Activated CD8-positive, alpha-beta memory T cell treated with anti-CD3 and anti-CD28 coated beads, Interleukin-2, amount 50 U/mL, for 1 hour (primary cell): Measurements from ENCODE around the gene IRX1.

ENCODE experiments used
- DNase-seq: peaks from one replicate; pipeline ENCODE4 v3.0.0-alpha.2; 2020; ENCODE audit errors: extremely low read depth

IRX1 gene

DNA sequence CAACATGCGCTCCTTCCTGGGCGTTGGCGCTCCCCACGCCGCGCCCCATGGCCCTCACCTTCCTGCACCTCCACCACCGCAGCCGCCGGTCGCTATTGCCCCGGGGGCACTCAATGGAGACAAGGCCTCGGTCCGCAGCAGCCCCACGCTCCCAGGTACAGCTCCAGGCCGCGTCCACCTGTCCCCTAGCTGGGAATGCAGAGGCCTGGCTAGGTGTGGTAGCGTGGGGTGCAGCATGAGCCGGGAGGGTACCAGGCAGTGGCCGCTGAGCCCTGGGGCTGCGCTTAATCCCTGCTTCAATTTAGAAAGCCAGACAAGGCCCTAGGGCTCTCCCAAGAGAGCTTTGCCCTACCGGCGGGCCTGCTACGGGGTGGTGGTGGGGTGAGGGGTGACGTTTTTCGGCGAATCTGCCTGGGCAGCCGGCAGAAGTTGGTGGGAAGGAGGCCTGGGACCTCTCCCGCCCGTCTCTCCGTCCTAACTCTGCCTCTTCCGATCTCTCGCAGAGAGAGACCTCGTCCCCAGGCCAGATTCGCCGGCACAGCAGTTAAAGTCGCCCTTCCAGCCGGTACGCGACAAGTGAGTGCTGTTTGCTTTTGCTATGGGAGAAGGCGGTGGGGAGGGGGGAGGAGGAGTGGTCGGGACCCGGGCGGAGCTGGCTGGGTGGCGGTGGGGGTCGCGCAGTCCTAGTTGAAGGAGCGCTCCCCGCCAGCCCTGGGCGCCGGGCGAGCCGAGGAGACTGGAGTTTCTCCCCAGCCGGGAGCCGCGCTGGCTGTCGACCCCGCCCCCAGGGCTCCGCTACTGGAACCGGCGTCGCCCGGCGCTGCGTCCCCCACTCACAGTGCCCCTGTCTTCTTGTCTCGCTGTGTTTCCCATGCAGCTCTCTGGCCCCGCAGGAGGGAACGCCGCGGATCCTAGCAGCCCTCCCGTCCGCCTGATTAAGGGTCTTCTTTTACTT is 4.8 kb downstream of the IRX1 start:
- DNase-seq: no peak

DNA sequence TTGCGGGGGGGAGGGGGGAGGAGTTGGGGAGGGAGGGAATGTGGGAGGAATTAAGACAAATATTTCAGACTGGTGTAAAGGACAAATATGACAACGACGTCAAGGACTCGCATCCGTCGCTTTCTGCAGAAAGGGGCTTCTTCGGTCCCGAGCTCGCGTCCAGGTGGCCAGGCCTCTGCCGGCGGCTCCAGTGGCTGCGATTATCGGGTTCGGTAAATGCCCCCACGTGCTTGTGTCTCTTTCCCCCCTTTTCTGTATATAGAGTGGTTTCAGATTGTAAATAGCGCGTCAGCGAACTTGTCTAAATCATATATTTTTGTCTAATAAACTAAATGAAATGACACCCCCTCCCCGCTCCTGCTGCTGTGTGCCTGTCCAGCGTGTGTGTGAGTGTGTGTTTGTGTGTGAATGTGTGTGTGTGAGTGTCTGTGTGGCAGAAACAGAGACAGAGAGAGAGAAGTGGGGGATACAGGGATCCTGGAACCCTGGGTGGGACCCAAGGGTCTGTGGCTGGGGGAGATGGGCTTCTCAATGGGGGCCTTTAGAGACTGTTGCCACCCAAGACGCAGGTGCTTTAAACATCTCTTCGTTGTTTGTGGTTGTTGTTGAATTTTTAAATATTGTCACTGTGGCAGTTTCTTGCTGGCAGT is 5.6 kb downstream of the IRX1 start:
- DNase-seq: no peak

DNA sequence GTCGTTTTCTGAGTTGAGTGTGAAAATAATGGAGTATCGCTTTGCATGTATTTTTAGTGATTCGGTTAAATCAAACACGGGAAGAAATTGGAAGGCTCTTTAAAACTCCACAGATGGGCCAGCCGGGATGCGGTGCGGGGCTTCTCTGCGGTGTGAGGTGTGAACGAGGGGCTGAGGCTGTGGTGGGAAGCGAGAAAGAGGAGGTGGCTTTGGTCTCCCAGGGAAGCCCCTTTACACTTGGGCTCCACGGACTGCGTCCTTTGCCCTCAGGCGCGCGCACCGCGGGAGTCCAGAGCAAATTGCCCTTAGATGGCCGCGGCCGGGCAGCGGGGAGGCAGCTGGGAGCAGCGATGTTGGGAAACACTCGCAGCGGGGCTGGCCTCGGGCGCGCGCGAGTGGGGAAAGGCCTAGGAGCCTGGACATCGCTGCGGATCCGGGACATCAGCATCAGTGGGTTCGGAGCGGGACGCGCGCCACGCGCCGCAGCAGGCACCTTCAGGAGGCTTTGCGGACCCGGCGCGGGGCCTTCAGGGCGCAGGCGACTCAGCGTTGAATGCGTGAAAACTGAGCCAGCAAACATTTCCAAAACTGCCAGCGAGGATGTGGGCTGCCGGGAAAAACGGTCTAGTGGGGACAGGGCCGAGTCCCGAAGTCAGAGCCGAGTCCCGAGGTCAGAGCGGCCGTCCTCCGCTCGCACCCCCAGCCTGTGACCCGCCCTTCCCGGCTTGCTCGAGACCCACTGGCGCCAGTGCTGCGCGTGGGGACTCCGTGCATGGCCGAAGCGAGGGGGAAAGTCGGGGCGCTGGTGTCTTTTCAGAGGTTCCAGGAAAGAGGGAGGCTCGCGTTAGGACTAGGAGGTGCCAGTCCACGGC is 6.5 kb downstream of the IRX1 start:
- no peak for DNase-seq

DNA sequence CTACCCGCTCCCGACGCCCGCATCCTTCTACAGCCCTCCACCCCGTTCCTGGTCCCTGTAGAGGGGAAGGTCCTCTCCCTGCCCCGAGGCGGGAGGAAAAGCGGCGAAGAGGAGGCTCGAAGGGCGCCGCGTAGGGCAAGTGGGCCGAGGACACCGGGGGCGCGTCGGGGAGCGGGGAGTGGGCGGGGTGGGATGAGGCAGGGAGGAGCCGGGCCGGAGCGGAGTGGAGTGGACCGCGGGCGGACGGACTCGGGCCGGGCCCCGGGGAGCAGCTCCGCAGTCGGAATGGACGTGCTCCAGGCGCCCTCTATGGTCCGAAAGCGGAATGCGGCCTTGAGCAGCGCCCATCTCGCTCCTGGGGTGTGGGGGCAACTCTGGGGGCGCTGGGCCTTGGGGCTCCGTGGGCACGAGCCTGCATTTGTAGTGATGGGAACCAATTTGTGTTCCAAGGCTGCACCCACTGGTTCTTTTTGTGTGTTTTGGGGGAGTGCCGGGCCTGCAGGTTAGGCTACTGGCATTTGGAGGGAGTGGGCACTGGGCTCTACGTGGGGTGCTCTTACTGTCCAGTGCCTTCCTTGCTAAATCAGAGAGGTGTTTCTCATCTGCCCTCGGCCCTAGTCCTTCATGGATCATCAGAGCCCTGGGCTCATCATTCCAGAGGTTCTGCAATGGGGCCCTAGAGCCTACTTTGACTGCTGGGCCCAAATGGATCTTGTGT is 7.3 kb downstream of the IRX1 start:
- no peak for DNase-seq

DNA sequence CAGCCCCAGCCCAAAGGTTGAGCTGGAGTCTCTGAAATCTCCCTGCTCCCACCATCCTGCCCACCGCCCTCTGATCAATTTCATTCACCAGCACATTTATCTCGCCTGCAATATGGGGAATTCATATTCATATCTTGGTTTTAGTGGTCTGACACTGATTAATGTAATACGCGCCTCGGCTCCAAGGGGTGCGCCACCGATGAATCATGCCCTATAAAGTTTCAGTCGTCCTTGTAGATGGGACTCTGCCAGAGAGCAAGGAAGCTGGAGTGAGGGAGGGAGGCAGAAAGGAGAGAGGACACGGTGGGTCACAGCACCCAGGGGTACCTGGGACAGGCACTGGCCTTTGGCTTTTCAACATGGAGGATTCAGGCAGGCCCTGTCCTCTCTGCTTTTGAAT is 8.9 kb downstream of the IRX1 start:
- DNase-seq: no peak

DNA sequence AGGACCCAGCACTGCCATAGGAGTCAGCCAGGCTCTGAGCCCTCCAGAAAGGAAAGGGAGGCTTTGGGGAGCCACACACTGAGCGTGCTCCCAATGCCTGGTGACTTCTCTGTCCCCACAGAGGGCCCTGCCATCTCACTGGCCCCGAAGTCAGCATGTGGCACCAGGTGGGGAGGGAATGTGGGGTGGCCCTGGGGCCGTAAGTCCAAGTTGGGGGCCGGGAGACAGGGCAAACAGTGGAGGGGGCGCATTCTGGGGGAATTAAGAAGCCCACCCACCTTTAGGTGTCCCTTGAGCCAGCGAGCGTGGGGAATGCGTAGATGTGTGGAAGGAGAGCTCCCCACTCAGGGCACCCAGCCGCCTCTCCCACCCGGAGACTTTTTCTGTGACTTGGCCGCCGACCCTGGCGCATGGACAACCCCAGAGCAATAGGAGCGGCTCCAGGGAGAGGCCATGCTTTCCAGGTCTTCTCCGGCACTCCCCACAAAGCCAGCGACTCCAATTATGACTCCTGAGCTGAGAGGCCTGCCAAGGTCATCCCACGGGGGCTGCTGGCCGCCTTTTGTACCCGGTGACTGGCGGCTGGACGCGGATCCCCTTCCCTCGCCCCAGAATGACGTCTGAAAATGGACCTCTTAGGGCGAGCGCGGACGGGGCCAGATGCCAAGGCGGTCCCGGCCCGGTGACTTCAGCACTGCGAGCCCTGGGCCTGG is 9.8 kb downstream of the IRX1 start:
- no peak for DNase-seq

DNA sequence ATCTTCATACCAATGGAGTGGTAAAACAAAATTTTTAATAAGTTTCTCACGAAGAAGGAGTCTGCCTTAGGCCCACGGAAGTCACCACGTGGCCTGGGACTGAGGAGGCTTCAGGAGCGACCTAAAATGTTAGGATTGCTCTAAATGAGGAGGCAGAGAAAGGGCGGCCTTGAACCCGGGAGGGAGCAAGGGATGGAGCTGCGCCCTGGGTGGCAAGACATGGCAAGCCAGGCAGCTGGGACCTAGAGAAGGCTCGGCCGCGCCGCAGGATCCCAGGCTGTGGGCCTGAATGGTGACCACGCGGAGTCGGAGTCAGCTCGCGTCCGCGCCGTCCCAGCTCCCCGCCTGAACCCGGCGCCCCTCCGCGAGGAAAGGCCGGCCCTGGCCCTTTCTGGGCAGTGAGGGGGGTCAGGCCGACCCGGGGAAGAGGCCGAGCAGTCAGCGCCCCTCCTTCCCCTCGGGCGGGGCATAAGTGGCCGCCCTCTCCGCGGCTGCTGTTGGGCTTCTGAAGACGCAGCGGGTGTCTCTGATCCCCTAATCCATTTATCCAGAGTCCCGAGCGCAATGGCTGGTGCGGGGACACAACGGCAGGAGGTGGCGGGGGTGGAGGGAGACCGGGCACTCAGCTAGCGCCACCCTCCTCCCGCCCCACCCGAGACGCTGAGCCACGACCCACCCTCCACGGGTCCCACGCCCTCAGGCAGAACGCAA is 10.6 kb downstream of the IRX1 start:
- DNase-seq: no peak

DNA sequence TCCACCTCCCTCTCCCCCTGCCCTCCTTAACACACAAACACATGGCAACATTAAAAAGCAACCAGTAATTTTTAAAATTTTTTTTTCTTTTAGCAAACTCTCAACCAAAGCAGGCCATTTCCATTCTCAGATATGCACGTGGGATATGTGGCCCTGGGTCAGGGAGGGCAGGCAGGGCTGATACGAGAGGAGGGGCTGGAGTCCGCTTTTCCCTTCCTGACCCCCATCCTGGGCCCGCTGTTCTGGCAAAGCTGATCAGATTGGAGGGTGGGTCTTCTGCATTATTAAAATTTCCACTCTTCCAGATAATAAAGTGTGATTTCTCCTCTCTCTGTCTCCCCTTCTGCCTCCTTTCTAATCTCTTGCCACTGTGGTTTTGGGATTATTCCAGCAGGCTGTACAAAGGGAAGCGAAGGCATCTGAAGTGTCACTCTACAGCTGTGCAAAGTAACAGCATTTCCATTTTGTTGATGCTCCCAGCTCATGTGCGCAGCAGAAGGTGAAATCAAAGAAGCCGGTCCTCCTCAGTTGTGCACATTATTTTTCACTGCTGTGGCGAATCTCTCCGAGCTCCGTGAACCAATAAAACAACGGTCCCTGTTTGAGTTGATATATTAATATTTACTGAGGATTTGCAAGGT is 12.0 kb downstream of the IRX1 start:
- DNase-seq: no peak

DNA sequence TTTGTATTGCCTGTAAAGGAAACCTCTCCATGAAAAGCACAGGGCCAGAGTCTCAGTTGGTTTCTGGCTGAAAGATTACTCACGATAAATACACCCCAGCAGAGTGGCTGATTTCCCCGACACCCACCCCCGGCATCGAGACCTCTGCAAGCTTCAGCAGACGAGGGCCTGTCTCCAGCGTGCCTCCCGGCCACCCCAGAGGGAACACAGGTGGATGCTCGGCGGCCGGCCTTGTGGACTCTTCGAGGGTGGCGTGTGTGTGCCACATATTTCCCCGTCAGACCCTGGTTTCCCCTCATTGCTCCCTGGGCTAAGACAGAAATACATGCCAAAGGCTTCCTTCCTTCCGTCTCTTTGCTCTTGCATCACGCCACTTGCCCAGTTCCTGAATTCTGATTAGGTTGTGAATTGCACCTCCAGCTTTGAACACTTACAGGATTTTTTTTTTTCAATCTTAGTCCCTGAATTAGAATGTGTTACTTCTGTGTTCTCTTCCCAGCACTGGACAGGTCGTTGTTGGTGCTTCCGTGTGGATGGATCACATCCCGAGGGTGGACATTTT is 13.6 kb downstream of the IRX1 start:
- no peak for DNase-seq

DNA sequence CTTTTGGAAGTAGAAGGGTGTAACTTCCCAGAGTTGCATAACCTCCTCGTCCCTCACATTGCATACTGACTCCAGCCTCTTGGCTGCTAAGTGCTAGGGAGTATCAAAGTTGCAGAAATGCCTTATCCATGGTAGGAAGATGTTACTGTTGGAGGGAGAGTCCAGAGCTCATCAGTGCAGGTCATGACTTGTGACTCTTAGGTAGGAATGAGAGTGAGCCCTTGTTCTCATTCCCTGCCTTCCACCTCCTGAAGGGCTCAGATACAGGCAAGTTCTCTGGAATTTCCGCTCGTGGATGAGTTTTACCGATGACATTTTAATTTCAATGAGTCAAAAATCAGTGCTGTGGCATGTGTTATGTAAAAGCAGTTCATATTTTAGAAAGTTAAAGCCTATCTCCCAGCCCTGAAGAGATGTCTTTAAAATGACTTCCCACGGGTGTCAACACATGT is 17.0 kb downstream of the IRX1 start:
- no peak for DNase-seq

DNA sequence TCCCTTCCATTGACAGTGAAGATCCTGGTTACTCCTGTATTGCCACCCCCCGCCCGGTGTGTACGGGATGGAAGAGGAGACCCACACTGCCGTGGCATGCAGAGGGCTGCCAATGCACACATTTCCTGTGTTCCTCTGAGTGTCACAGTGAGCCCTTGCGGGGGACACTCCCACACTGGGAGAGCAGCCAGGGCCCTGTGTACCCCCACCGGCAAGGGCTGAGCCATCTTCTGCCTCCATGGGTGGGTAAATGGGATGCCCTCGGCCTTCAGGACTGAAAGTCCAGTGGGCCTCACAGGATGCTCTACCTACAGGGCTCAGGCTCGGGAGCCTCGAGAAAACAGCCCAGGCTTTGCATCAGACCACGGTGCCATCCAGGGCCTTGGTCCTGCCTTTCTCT is 18.1 kb downstream of the IRX1 start:
- DNase-seq: no peak

DNA sequence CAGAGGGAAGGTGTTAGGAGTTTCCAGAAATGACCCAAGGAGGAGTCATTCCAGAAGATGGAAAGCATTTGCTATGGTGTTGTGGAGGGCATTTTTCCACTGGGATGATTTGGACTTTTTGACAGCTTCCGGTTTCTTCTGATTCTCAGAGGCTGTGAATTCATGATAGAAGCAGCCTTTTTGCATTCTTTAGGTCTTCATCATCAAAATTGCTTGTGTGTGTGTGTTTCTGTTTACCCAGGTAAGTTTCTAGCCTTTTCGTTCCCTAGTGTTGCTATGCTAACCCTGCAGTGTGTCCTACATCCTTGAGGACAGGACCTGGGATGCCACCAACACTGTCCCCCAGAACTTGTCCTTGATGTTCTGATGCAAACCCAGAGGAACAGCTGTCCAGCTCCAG is 19.6 kb downstream of the IRX1 start:
- no peak for DNase-seq

DNA sequence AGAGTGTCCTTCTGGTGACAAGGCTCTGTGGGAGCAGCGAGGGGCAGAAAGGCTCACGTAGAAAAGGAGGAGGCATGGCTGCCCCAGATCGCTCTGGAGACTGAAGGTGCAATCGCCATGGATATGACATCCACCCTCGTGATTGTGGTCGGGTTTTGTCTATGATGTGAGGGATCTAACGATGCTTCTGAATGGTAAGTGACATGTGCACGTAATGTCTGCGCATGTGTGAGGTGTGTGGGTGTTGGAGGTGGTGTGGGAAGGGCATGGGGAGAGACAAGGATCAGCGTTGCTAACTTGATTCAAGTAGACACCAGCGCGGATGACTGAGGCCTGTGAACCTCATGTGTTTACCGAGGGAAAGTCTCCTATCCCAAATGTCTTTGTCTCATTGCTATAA is 20.2 kb downstream of the IRX1 start:
- no peak for DNase-seq

DNA sequence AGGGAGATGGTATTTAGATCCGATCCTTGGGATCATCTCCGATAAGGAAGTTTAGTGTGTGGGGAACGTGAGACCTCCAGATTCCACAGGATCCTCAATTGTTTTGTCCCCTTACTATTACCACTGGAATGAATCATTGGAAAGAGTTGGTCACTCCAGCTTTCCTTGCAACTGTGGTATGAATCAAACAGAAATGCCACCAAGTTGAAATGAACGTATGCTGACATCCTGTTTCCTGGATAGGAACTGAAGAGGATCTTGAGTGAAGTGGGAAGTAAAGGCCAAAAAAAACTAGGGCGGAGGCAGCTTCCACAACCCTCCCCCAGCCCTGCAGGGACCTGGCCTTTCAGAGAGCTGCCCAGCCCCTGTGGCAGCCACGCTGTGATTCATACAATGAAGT is 23.9 kb downstream of the IRX1 start:
- no peak for DNase-seq

DNA sequence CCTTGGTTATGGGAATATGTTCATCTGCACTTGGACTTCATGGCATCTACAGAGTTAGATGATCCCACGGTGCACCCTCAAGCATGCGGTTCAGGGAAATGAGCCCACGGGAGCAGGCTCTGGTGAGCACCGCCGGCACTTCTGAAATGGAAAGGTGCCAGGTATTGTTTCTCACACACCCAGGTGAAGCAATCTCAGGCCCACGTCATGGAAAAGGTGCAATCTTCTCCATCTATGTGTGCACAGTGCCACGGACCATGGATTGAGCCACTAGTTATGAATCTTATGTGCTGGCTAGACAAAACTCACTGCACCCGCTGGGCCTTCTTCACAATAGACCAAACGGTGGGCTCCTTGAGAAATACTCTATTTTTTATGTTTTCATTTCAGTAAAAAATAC is 27.3 kb downstream of the IRX1 start:
- no peak for DNase-seq

DNA sequence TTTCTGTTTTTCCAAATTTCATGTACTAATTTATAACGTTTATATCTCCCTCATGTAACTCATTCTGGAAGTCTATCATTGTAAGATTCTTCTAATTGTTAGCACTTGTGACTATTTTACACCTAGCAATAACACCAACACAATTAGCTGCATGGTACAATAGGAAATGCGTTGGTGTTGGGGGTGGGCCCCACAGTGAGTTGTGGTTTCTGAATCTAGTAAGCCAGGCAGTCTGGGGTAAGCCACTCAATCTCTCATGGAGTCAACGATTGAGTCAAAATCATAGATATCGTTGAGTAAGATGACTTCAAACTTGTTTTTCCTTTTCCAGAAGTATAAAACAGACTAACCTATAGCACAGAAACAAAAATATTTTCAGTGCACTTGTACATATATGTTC is 30.0 kb downstream of the IRX1 start:
- DNase-seq: no peak

DNA sequence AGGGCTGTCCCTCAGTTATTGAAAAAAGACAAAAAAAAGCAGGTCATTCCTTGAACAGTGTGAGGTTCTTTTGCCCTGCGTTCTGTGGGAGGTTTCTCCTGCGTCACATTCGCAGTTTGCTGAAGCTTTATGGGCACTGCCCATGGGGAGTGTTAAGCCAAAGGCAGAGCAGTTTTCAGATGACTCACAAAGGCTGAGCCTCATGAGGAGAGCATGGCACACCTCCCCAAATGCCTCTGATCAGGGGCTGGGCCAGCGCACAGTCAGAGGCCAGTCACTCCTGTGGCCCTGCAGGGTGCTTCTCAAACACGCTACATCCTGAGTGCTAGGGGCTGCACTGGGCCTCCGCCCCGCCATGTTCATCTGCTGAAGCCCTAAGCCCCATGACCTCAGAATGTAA is 38.4 kb downstream of the IRX1 start:
- DNase-seq: no peak

DNA sequence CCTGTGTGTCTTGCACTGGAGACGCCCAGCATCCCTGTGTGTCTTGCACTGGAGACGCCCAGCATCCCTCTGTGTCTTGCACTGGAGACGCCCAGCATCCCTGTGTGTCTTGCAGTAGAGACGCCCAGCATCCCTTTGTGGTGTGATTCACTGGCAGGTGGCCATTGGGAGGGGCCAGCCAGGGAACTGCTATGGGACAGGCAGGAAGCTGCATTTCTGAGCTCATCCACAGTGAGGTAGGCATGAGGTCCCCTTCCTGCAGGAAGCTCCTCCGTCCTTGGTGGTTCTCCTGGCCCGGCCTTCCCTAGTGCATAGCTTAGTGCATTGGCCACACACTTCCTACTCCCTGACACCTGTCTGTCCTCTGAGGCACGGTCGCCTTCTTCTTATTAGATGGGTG is 43.5 kb downstream of the IRX1 start:
- no peak for DNase-seq

DNA sequence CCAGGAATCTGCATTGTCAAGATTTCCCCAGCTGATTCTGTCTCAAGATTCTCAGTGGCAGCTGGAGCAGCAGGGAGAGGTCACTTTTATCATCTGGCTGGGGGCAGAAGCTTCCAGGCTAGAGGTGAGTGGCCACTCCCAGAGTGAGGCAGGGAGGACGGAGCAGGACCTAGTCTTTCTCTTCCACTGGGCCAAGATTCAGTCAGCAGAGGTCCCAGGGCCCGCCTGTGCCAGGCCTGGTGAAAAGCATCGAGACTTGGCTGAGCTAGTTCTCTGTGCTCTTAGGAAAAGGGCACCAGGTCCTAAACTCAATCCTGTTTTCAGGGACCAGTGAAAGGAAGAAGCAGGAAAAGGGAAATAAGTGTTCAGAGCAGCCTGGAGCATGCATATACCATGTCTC is 46.6 kb downstream of the IRX1 start:
- no peak for DNase-seq

DNA sequence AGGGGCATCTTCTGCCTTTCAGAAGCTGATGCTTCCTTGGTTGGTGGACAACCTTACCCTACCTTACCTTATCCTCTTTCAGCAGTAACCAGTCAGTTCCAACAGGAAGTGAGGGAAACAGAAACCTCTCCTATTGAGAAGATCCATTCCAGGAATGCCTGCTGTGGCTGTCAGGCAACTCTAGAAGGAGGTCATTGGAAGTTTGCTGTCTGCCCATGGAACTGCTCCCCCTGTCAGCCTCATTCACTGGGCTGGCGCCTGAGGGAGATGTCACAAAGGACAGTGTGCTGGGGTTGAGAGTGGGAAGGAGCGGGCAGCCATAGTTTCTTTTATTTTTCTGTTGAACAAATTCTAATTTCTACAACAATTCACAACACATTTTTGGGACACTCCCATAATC is 54.7 kb downstream of the IRX1 start:
- no peak for DNase-seq
